HG03575 (cell line): ENCODE data around the gene STEAP1B.
"Not testable (repeated sequence)": the region's sequence is repeated elsewhere in the genome, so short reads cannot be mapped to it uniquely, and the experiment has no call there.

Experiments used
- ATAC-seq: cut with Tn5 transposase; IDR thresholded peaks from one replicate; pipeline ENCODE4 v1.9.1; 2021; ENCODE audit not compliant: unreplicated experiment, insufficient number of reproducible peaks, low FRiP score; ENCODE audit errors: extremely low read depth

Gene STEAP1B

DNA sequence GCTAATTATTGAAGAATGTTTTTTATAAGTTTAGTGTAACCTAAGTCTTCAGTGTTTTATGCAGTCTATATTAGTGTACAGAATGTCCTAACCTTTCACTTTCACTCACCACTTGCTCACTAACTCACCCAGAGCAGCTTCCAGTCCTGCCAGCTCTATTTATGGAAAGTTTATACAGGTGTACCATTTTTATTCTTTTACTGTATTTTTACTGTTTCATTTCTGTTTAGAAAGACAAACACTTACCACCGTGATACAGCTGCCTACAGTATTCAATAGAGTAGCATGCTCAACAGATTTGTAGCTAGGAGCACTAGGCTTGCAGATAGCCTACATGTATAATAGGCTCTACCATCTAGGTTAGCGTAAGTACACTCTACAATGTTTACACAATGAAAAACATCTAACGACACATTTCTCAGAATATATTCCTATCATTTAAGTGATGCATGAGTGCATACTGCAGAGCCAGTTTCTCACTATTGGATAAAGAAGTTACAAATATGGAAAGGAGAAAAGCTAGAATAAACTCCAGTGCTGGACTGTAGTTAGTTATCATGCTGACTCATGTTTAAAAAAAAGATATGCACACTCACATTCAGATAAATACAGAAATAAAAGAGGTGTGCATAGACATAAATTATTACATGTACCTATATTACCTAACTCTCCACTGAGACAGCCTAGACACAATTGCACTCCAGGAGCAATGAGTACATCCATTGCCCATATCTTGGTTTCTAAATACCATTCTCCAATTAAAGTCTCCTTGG lies 30.4 kb downstream of the STEAP1B start:
- no peak for ATAC-seq

DNA sequence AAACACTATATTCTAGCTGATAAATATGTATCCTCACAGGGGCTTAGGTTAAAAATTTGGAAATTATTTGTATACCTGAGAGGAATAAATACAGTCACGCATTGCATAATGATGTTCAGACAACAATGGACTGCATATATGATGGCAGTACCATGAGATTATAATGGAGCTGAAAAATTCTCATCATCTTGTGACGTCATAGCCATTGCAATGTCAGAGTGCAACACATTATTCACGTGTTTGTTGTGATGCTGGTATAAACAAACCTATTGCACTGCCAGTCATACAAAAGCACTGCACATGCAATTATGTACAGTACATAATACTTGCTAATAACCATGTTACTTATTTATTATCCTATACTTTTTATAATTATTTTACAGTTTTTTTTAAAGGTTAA lies 31.4 kb downstream of the STEAP1B start:
- ATAC-seq, result no peak

DNA sequence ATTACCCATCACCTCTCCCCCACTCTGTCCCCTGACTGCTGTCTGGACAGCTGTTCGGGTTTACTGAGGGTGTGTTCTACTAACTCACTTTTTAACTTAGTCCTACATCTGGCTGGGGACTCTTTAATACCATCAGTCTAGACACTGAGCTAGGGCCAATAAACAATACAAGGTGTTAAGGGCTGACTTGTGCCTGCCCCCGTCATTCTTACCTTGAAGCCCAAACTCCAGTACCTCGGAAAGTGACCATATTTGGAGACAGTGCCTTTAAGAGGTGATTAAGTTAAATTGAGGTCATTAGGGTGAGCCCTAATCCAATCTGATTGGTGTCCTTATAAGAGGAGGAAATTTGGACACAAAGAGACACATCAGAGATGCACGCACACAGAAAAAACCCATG lies 35.7 kb downstream of the STEAP1B start:
- no peak for ATAC-seq

DNA sequence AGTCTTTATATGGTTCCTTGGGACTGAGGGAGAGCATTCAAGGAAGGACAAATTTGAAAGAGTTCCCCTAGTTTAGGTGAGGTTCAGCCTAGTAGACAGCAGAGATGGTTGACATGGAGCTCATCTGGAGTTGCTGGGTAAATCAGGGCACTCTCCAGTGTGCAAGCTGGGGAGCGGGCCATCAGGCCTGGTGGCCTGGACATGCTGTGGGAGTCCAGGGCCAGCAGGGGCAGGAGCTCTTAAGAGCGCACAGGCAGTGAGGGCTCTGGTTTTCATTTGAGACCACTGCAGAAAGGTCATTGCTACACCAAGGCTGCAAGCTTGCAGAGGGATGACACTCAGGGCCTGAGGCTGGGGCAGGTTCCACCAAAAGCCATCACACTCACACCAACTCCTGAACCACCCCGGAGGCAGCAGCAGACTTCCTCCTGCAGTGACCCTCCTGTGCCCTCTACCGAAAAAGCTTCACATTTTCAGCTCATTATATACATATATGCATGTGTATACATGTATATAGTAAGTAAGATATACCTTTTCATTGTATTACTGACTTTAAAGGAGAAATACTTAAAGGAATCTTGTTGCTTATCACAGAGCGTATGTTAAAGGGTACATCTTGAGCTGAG lies 39.5 kb downstream of the STEAP1B start:
- ATAC-seq, result no peak

DNA sequence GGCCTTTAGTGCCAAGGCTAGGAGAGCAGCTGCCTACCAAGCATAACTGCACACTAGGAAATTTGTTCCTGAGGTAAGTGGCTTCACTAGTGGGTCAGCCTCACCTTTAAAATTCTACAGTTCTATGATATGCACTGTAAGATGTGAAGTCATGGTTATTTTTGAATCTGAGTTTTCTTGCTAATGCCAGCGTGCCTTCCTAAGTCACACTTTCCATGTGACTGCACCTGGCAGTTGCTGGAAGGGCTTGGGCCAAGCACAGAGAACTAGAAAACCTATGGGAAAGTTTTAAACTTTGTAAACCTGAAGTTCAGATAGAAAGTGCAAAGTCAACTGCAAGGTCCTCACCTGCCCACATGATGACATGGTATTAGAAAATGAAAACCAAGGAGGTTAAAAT lies 42.5 kb downstream of the STEAP1B start:
- ATAC-seq, result no peak

DNA sequence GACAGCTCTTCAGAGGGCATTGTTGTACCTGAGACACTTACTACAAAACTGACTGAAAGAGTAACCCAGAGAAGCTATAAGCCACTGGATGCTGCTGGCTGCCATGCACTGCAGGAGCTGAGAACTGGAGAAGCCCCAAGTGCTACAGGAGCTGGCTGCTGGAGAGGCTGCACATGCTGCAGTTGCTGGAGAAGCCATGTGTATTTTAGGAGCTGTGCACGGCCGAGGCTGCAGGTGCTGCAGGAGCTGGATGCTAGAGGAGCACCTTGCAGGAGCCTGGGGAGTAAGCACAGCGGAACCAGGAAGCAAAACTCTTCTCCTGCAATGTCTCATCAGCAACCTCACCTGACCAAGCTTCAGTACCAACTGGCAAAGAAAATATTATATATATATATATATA lies 45.5 kb downstream of the STEAP1B start:
- no peak for ATAC-seq

DNA sequence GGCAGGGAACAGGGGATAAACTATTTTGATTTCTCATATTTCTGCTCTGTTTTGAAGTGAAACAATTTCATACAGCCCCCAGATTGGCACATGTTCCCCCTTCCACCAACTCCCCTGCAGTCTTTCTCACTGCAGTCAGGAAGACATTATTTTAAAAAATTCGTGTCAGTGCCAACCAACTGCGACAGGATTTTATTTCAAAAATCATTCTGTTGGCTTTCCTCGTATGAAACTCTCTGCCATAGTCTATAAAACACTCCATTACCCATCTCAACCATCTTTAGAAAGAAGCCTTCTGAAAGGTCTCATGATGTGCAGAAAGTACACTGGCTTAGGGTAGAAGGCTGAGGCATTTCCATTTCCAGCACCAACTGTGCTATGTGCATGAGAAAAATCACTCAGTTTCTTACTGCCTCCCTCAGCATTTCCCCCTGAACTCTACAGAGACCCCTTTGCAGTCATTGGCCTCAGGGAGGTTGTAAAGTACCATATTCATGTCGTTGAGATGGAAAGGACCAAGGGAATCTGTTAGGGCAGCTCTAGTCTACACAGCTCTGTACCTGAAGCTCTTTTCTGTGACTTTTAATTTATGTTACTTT lies 46.9 kb downstream of the STEAP1B start:
- ATAC-seq, result no peak

DNA sequence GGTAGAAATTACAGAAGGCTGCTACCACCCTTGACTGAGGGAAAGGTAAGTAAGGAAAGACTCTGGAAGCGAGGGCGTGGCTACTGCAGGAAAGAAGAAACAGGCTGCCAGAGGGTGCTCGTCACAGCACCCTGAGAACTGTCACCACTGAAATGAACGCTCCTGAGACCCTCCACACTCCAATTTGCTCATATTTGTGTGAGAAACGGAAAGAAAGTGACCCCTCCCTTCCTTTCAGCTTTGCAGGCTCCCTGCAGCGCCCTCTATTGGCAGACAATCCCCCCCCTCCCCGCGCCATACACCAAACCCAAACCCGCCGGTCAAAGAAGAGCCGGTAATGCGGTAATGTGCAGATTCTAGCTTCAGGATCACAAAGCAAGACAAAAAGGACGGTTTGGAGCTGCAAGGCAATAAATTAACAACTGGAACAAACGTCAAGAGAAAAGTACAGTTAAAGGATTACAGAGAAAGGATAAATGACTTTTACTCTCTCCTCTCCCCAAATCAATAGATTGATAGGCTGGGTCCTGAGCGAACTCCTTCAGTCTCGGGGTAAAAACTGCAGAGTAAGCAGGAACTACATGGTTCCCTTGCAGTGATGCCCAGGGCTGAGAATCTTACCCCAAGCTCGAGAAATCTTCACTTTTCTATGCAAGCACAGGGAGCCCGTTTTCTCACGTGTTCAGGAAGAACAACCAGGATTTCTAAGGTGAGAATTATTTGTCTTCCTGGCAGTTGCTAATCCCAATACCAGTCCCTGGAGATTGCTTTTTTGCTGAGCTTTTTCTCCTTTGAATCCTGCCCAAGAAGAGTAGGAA lies 47.6 kb downstream of the STEAP1B start:
- no peak for ATAC-seq

DNA sequence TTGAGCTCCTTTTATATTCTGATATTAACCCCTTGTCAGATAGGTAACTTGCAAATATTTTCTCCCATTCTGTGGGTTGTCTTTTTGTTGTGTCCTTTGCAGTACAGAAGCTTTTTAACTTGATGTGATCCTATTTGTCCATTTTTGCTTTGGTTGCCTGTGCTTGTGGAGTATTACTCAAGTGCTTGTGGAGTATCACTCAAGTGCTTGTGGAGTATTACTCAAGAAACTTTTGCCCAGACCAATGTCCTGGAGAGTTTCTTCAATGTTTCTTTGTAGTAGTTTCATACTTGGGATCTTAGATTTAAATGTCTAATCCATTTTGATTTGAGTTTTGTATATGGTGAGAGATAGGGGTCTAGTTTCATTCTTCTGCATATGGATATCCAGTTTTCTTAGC lies 50.0 kb downstream of the STEAP1B start:
- not testable (repeated sequence) for ATAC-seq

DNA sequence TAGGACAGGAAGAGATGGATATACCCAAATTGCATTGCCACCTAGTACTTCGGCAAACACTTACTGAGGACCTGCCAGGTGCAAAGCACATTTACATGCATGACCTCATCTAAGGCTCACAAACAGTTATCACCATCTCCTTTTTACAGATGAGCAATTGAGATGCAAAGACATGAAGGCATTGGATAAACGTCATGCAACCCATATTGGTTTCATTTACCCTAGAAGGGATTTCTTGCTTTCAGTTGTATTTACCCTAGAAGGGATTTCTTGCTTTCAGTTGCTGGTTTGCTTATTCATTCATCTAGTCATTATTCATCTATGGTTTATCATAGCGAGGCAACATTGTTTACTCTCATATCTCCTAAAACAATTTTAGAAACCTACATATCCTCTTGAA lies 52.2 kb downstream of the STEAP1B start:
- peak; percentile 88 for ATAC-seq

DNA sequence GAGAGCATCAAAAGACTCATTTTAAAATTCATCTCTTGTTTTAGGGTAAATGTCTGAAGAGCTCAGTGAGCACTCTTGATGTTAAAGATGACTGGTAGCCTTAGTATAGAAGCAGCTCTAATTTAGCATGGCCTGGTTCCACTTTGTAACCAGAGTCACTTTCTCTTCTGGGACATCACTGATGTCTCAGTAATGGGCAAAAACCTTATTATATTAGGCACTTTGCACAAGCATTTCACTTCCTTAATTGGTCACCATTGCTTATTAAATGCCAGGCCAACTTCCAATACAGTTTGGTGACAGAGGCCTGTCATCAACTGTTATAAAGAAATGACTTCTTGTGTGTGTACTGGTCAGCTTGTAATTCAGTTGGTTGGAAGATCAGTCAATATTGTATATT lies 53.0 kb downstream of the STEAP1B start:
- no peak for ATAC-seq

DNA sequence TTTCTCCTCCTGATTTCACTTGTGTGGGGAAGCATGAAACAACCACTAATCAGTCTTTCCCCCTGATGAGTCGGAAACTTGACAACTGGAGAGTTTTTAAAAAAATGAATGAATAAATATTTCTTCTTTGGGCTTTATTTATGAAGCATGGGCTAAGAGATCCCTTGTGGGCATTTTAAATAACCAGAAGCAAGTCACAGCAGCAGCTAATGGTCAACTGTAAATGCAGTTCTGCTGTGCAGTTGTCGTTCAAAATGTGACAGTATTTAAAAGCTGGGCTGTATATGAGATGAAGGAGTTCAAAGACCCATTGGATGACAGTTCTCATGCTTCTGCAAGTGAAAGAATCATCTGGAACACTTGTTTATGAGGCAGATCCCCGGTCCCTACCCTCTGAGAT lies 54.1 kb downstream of the STEAP1B start:
- ATAC-seq, result no peak

DNA sequence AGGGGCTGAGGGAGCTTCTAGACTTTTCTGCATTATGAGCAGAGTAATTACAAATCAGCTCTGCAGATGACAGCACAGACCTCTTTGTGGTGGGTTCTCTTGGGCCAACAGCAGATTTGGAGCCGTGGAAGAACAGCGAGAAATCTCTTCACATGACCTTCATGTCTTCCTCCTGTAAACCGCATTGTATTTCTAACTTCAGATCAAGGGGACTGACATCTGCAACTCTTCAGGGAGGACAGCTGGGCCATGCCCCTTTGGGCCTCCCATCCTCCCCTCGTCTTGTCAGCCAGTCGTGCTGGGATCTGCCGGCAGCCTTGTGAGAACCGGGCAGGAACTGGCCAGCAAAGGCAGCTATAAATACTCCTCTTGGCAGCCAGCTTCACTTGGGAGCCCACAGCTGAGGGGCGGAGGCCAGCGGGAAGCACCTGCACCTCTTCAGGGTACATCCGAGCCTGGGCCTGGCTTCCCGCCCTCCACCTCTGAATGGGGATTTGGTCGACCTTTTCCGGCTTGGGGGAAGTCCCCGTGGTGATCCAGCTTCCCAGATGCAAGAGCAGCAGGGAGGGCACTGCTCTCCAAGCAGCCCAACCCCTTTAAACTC lies 54.7 kb downstream of the STEAP1B start:
- ATAC-seq, result no peak

DNA sequence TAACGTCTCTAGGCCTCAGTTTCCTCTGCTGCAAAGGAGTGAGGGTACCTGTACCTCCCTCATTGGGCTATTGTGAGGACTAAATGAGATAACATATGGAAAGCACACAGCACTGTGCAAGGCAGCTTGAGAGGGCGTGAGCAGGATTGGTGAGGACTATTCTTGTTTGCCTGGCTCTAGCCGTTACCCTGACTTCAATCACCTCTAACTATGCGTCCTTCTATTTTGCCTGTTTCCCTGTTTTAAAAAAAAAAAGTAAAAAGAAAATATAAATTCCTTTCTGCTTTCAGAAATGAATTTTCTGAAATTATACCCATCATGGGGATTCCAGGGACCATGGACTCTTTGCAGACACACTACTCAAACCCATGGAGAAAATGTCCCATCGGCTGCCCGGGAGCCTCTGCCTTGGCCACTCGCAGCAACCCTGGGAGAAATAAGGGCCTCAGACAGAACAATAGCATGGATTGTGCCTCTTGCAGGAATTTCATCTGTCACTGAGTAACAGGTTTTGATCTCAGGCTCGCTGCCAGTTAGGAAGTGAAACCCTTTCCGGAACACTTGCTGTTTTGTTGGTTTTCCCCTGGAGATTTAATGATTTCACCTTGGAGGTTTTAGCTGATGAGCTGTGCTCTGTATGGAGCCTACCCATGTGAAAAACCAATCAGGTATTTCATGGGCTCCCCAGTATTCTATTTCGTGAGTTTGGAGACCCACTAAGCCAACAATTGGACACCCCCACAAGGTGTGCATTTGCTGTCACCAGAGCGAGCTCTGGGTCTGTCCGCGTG lies 55.6 kb downstream of the STEAP1B start:
- ATAC-seq, result no peak

DNA sequence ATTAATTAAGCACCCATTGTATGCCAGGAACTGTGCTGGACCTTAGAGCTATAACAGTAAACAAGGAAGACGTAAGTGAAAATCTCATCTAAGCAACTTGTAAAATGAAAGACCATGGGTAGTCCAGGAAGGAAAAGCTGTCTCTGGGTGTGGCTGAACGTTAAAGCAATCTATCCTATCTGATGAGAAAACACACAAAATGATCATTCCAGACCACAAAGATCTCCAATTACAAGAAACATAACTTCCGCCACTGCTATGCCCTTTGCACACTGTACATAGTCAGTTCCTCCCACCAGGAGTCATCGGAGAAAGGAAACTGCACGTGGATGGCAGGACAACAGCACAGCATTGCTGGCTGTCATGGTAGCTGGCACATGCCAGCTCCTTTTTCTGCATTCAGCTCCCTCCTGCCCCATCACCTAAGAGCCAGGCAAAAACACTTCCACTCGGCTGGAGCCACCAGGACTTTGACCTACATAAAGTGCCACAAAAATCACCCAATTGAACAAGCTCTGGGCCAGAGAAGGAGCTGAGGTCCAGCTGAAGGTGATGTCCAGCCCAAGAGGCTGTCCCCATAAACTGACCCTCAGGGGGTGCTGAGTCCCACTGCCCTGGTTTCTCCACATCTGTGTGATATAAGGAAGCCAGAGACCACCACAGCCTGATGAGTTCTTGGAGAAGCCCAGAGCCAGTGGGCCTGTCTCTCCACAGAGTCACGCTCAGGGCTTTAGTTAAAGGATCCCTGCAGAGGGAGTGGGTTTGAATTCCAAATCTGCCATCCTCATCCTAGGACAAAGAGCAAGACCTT lies 56.4 kb downstream of the STEAP1B start:
- no peak for ATAC-seq

DNA sequence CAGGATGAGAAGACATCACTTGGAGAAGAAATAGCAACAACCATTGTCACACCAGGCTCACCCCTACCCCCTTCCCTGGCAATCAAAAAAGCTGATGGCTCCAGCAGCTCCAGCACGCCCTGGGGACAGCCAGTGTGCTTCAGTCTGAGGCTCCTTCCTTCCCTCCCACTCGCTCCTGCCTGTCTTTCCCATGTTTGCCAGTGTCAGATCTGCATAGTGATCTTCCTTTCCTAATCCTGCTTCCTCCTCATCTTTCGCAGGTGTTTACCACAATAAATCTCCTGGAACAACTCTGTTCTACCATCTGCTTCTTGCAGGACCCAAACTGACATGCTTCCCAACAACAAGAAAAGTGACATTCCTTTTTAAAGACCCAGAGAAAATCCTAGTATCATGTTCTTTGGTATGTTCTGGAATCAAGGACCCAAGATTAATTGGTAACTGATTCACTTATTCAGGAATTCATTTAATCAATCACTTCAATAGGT lies 57.1 kb downstream of the STEAP1B start:
- no peak for ATAC-seq

DNA sequence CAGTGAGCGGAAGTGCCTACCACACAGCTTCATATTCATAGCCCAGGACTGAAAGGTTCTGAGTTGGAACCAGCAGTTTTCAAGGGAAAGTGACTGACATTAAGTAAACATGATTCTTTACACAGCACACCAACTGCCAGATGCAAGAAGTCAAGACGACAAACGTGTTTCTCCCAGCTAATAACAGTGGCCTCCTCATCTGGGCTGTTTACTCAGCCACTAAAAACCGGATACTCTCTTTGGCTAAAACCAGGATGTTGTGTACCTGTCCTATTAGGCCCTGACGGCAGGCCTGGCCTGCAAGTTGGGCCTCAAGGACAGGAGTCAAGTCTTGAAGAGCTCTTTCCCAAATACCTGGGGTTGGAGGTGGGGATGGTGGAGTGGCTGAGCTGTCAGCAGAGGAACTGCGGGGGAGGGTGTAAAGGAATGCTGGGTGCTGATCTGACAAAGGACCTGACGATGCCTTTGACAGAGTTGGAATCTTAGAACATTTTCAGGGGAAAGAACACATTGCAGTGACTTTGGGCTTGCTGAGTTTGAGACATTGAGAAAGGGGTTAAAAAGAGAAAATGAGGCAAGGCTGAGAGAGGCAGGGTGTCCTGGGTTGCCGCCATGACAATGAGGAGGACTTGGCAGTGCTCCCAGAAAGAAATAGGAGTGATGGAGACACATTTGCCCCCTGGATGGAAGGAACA lies 57.7 kb downstream of the STEAP1B start:
- no peak for ATAC-seq
